HG02870 (cell line): Measurements from ENCODE around the gene OR5AS1.
"Not testable (repeated sequence)": the region's sequence is repeated elsewhere in the genome, so short reads cannot be mapped to it uniquely, and the experiment has no call there.

Experiments
- ATAC-seq: cut with Tn5 transposase; IDR thresholded peaks from one replicate; pipeline ENCODE4 v1.9.1; 2021; ENCODE audit warnings: mild to moderate bottlenecking, moderate library complexity; ENCODE audit not compliant: unreplicated experiment

OR5AS1 gene

GRCh38 chr11:56027354-56027753 lies at the start of gene OR5AS1:
TSS of gene OR5AS1 (plus strand) at chr11:56027654. CDS start at chr11:56030419, 2,765 bp downstream.
- ATAC-seq: no peak

GRCh38 chr11:55994525-55994924 lies 32.9 kb upstream of the OR5AS1 start, which contains the start of gene OR5F1:
TSS of gene OR5F1 (minus strand) at chr11:55994625. CDS start at chr11:55994625, 0 bp downstream.
- no peak for ATAC-seq

- ATAC-seq: no peak
Measured at GRCh38 chr11:56010716-56011115, 16.7 kb upstream of the OR5AS1 start.

GRCh38 chr11:56013805-56014204 lies 13.6 kb upstream of the OR5AS1 start:
- ATAC-seq: no peak

- ATAC-seq: no peak
Measured at GRCh38 chr11:56045538-56045937, 18.1 kb downstream of the OR5AS1 start.

GRCh38 chr11:56048480-56048879 lies 21.0 kb downstream of the OR5AS1 start:
- no peak for ATAC-seq

- ATAC-seq: no peak
Measured at GRCh38 chr11:56049487-56049886, 22.0 kb downstream of the OR5AS1 start.

- not testable (repeated sequence) for ATAC-seq
Measured at GRCh38 chr11:56056366-56056765, 28.9 kb downstream of the OR5AS1 start.

- ATAC-seq: not testable (repeated sequence)
Measured at GRCh38 chr11:56057661-56058237, 30.3 kb downstream of the OR5AS1 start.

- not testable (repeated sequence) for ATAC-seq
Measured at GRCh38 chr11:56058260-56058780, 30.9 kb downstream of the OR5AS1 start.

GRCh38 chr11:56066980-56067379 lies 39.5 kb downstream of the OR5AS1 start:
- ATAC-seq: no peak
